Measurements from ENCODE around the gene SEMA4D.

DNA sequence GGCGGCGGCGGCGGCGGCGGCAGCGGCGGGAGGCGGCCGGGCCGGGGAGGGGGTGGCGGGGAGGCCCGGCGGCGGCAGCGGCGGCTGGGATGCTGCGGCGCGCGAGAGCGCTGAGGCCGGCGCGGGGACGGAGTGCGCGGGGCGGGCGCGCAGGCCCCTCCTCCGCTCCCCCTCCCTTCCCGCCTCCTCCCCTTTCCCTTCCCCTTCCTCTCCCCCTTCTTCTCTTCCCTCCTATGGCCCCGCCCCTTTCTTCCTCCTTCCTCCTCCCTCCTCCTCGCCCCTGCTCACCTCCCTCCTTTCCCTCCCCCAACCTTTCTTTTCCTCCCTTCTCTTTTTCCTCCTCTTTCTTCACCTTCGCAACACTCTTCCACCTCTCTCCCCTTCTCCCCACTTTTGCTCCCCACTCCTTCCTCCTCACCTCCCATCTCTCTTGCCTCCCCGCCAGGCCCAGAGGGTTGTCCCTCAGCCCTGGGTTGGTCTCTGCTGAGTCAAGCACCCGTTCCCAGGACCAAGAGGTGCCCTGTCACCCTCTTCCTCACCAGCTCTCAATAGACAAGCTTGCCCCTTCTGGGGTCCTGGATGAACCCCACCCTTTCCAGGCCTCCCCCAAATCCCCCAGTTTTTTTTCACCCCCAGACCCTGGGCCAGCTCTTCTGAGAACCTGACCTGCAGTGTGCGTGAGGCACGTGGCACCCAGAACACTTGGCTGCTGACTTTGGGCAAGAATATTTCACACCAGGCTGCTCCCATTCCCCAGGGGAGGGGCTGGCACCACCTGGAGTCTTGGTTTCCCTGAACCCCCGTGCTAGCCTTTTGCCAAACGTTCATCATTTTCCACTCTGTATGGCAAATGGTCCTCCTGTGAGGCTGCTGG, at the start of gene SEMA4D:
- TF ChIP-seq ZNF274 (IDR thresholded peaks at IDR 0.05; ENCODE audit: low read depth, low read length) (no peak), SUZ12 (IDR thresholded peaks at IDR 0.05; ENCODE audit: extremely low read depth, insufficient read depth, insufficient read length) (no peak)

Data from NT2/D1 (cell line).